HCT116 (cell line): ENCODE results near the gene FEM1B. TPM values are rescaled to one million over a fixed set of nuclear protein-coding genes. Genes with fewer than 3 reads are reported as not detected.

ENCODE experiments used
- ATAC-seq: fragments of 200-7000 bp; cut with Tn5 transposase; 2 replicates; pipeline ENCODE4 v1.9.1; 2020; ENCODE audit warnings: mild to moderate bottlenecking, moderate library complexity
- BruUV-seq: library from RNA; stranded (reverse); fragments of 400-500 nt; replicated peaks from 2 replicates; lab custom pipeline; 2021; lab: Mats Ljungman, UMichigan
- CTCF ChIA-PET: fragments of 300-600 bp; sonication (Branson Sonifier 250); formaldehyde crosslinking; loops from one replicate; lab custom pipeline; 2021; ENCODE audit warnings: antibody characterized with exemption; lab: Charles Lee
- POLR2A ChIA-PET: fragments of 300-600, 350-600 bp; sonication (Branson Sonifier 250); formaldehyde crosslinking; loops from one replicate; lab custom pipeline; 2021; ENCODE audit warnings: antibody characterized with exemption; lab: Charles Lee
- RAD21 ChIA-PET, 2 experiments: fragments of 300-600 bp; sonication (Branson Sonifier 250); formaldehyde crosslinking; loops; one replicate each; lab custom pipeline; 2023; ENCODE audit warnings: low total read pairs in 2 of 2; ENCODE audit not compliant: uncharacterized antibody in 2 of 2, unreplicated experiment in 2 of 2, low non-redundant PET in 1 of 2; lab: Charles Lee
- DNase-seq: peaks from one replicate; pipeline ENCODE4 v3.0.0-alpha.2; 2010; ENCODE audit warnings: low read depth, low spot score
- H2AFZ ChIP-seq: fragments of 200-600 bp; shearing (Covaris generic), sonication (generic); 2 replicates; pipeline ENCODE4 v1.6.1; 2017; ENCODE audit warnings: low read depth, mixed run types, mixed read lengths, antibody characterized with exemption, low read length; ENCODE audit not compliant: poor library complexity, severe bottlenecking
- H3K27ac ChIP-seq: 2 replicates; pipeline ENCODE4 v1.5.1; 2012; ENCODE audit warnings: low read depth, low read length
- H3K27me3 ChIP-seq: fragments of 200-600 bp; sonication (generic); 2 replicates; pipeline ENCODE4 v1.6.1; 2016; ENCODE audit warnings: mixed run types, low read length, mixed read lengths; ENCODE audit not compliant: insufficient read depth
- H3K36me3 ChIP-seq, 2 experiments: fragments of 200-500 bp in 1 of 2; fragments of 200-600 bp in 1 of 2; sonication (Bioruptor generic) in 1 of 2; sonication (generic) in 1 of 2; 2 replicates each; pipeline versions ENCODE4 v1.5.1 to v1.6.1; 2014 to 2016; ENCODE audit warnings: low read length in 2 of 2, inconsistent platforms in 1 of 2, mixed read lengths in 1 of 2, mixed run types in 1 of 2; ENCODE audit not compliant: insufficient read depth in 2 of 2, control insufficient read depth in 1 of 2
- H3K4me1 ChIP-seq, 2 experiments: fragments of 200-600 bp in 1 of 2; sonication (generic) in 1 of 2; 2 replicates each; pipeline versions ENCODE4 v1.5.1 to v1.6.1; 2012 to 2017; ENCODE audit warnings: low read length in 2 of 2, inconsistent platforms in 1 of 2, mild to moderate bottlenecking in 1 of 2, mixed read lengths in 1 of 2, mixed run types in 1 of 2, moderate library complexity in 1 of 2; ENCODE audit not compliant: insufficient read depth in 2 of 2, control insufficient read depth in 1 of 2
- H3K4me2 ChIP-seq: fragments of 200-600 bp; sonication (generic); 2 replicates; pipeline ENCODE4 v1.6.1; 2017; ENCODE audit warnings: mixed run types, low read length, mixed read lengths
- H3K4me3 ChIP-seq, 2 experiments: fragments of 200-600 bp in 1 of 2; sonication (generic) in 1 of 2; replicated peaks in 1 of 2; 2 replicates each; pipeline ENCODE4 v1.5.1; 2011 to 2016; ENCODE audit warnings: low read length in 2 of 2, control low read depth in 1 of 2, low read depth in 1 of 2, mild to moderate bottlenecking in 1 of 2, mixed read lengths in 1 of 2, mixed run types in 1 of 2
- H3K79me2 ChIP-seq: fragments of 200-600 bp; sonication (generic); 2 replicates; pipeline ENCODE4 v1.6.1; 2017; ENCODE audit warnings: mild to moderate bottlenecking, mixed run types, low read length, moderate library complexity, mixed read lengths; ENCODE audit not compliant: insufficient read depth
- H3K9ac ChIP-seq: fragments of 200-600 bp; sonication (generic); 2 replicates; pipeline ENCODE4 v1.6.1; 2016; ENCODE audit warnings: low read length, mixed read lengths
- H3K9me2 ChIP-seq: fragments of 200-600 bp; sonication (generic), shearing (Covaris generic); 2 replicates; pipeline ENCODE4 v1.6.1; 2017; ENCODE audit warnings: mixed run types, mild to moderate bottlenecking, moderate library complexity; ENCODE audit not compliant: insufficient read depth
- H3K9me3 ChIP-seq, 2 experiments: fragments of 200-500 bp in 1 of 2; fragments of 200-600 bp in 1 of 2; sonication (Bioruptor generic) in 1 of 2; sonication (generic) in 1 of 2; 2 replicates each; pipeline ENCODE4 v1.6.1; 2014 to 2017; ENCODE audit warnings: low read length in 2 of 2, mixed read lengths in 2 of 2, inconsistent platforms in 1 of 2, low read depth in 1 of 2, mild to moderate bottlenecking in 1 of 2, mixed run types in 1 of 2, moderate library complexity in 1 of 2; ENCODE audit not compliant: control insufficient read depth in 1 of 2, insufficient read depth in 1 of 2
- H4K20me1 ChIP-seq: fragments of 200-600 bp; sonication (generic), shearing (Covaris generic); 2 replicates; pipeline ENCODE4 v1.6.1; 2017; ENCODE audit warnings: mixed run types, mild to moderate bottlenecking, moderate library complexity; ENCODE audit not compliant: insufficient read depth
- CBX3 ChIP-seq: IDR thresholded peaks from 2 replicates; pipeline ENCODE4 v1.6.1; 2012; ENCODE audit warnings: low read depth
- FOSL1 ChIP-seq: IDR thresholded peaks from 2 replicates; pipeline ENCODE4 v1.6.1; 2012; ENCODE audit warnings: low read depth
- POLR2AphosphoS5 ChIP-seq: IDR thresholded peaks from 2 replicates; pipeline ENCODE4 v1.6.1; 2011; ENCODE audit warnings: mild to moderate bottlenecking, low read depth, low read length, moderate library complexity
- SIN3A ChIP-seq: IDR thresholded peaks from 2 replicates; pipeline ENCODE4 v1.6.1; 2012; ENCODE audit warnings: low read depth
- SRF ChIP-seq: IDR thresholded peaks from 2 replicates; pipeline ENCODE4 v1.6.1; 2012; ENCODE audit warnings: low read depth
- TCF7L2 ChIP-seq: IDR thresholded peaks from 2 replicates; pipeline ENCODE4 v1.7.0; 2011; ENCODE audit warnings: borderline replicate concordance, inconsistent platforms; ENCODE audit not compliant: insufficient read depth, insufficient read length; ENCODE audit errors: extremely low read depth
- intact Hi-C: fragments of 100-400 bp; cut with micrococcal nuclease; formaldehyde crosslinking; loops from 2 replicates; pipeline ENCODE4 v1.10.0; 2022
- total RNA-seq: library from RNA; stranded (reverse); gene quantifications from one replicate; pipeline ENCODE4 v1.2.1, GENCODE V29; 2021; ENCODE audit not compliant: unreplicated experiment
- TF ChIP-seq, protein P1 (sequence below): IDR thresholded peaks from 2 replicates; pipeline ENCODE4 v1.6.1; 2012
- TF ChIP-seq, protein P2 (sequence below), 3 experiments: fragments of 200-600 bp in 1 of 3; sonication (generic) in 1 of 3; IDR thresholded peaks in 2 of 3; conservative IDR thresholded peaks in 1 of 3; 2 replicates each; pipeline ENCODE4 v1.5.1; 2012 to 2017; ENCODE audit warnings: low read depth in 2 of 3, low read length in 2 of 3, antibody characterized with exemption in 1 of 3, borderline replicate concordance in 1 of 3, control low read depth in 1 of 3, mild to moderate bottlenecking in 1 of 3, mixed read lengths in 1 of 3, mixed run types in 1 of 3, moderate library complexity in 1 of 3; ENCODE audit not compliant: insufficient read depth in 1 of 3

Gene FEM1B
- total RNA-seq, 1 experiment from 2014 or later = 39.7 TPM

DNA sequence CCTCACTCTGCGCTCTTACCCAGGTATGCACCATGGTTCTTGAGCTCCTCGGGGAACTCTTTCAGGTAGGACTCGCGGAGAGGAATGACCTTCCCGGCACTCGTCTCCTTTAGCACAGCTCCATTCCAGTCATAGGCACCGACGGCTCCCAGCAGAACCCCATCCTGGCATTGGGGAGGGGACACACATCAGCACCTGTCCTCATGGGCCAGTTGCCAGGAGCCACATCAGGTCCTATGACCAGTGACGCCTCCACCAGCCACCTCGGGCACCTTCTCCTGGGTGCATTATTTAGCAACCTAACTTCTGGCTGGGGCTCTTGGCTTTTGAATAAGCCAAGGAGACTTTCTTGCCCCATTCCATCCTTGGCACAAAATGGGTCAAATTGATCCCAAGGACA lies 61.9 kb downstream of the FEM1B start:
- Histone ChIP-seq H3K4me3 (no peak overlapping the region), H3K9me2 (no peaks in the 10 kb centered on the region)
- ChIA-PET POLR2A (no interaction called here), RAD21 (no interaction called here)
- no TSS peak for BruUV-seq
- ATAC-seq = no peak
- intact Hi-C loops = no loop called here
- TF ChIP-seq, protein P1, sequence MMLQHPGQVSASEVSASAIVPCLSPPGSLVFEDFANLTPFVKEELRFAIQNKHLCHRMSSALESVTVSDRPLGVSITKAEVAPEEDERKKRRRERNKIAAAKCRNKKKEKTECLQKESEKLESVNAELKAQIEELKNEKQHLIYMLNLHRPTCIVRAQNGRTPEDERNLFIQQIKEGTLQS = no peak
- no peak for TF ChIP-seq SIN3A
- TF ChIP-seq POLR2AphosphoS5 = no peak
- TF ChIP-seq SRF = no peak
- TF ChIP-seq, protein P2, sequence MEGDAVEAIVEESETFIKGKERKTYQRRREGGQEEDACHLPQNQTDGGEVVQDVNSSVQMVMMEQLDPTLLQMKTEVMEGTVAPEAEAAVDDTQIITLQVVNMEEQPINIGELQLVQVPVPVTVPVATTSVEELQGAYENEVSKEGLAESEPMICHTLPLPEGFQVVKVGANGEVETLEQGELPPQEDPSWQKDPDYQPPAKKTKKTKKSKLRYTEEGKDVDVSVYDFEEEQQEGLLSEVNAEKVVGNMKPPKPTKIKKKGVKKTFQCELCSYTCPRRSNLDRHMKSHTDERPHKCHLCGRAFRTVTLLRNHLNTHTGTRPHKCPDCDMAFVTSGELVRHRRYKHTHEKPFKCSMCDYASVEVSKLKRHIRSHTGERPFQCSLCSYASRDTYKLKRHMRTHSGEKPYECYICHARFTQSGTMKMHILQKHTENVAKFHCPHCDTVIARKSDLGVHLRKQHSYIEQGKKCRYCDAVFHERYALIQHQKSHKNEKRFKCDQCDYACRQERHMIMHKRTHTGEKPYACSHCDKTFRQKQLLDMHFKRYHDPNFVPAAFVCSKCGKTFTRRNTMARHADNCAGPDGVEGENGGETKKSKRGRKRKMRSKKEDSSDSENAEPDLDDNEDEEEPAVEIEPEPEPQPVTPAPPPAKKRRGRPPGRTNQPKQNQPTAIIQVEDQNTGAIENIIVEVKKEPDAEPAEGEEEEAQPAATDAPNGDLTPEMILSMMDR (IDR thresholded peaks at IDR 0.05 in 2 of 3, conservative IDR thresholded peaks at IDR 0.05 in 1 of 3; ENCODE audit: borderline replicate concordance in 1 of 3, insufficient read depth in 1 of 3, low read depth in 2 of 3, low read length in 2 of 3) = no peak
- no peak for TF ChIP-seq TCF7L2
- TF ChIP-seq CBX3 = no peak
- TF ChIP-seq FOSL1 = no peak
- TF ChIP-seq, all 23 proteins: peak for 0
- Histone ChIP-seq H3K79me2 (no peaks in the 10 kb centered on the region), H2AFZ (no peak overlapping the region), H3K9me3 (no peaks in the 10 kb centered on the region), H3K4me1 (peaks cover 0 to 2% of the 10 kb centered on the region in 2 experiments; a peak in 1 of 4 replicates), H3K9ac (no peak overlapping the region), H3K27me3 (no peaks in the 10 kb centered on the region), H4K20me1 (no peaks in the 10 kb centered on the region), H3K4me2 (no peak overlapping the region), H3K36me3 (no peaks in the 10 kb centered on the region), H3K27ac (no peak overlapping the region)
- CTCF ChIA-PET = no interaction called here
- no peak for DNase-seq
